Natural killer cell (primary cell): ENCODE results near the gene CPOX. TPM values are rescaled to one million over a fixed set of nuclear protein-coding genes. Genes with fewer than 3 reads are reported as not detected.
A peak's percentile ranks its signal among the peaks of the same experiment; 100 is the strongest.

ENCODE experiments used
- ATAC-seq, 3 donors: fragments of 150-1000 bp in 2 of 3; fragments of 200-7000 bp in 1 of 3; cut with Tn5 transposase; 1 replicate in 1 of 3; 2 replicates in 2 of 3; pipeline ENCODE4 v1.10.0; 2021; ENCODE audit warnings: mild to moderate bottlenecking in 2 of 3, moderate library complexity in 2 of 3
- DNase-seq, 2 donors: peaks; one replicate each; pipeline versions ENCODE4 v3.0.0 to v3.0.0-alpha.2; 2013 to 2021; ENCODE audit warnings: mixed read lengths in 1 of 2
- H3K27ac ChIP-seq: one replicate; pipeline ENCODE4 v1.5.1; 2013; ENCODE audit warnings: mild to moderate bottlenecking, low read length
- H3K27me3 ChIP-seq: one replicate; pipeline ENCODE4 v1.6.1; 2013; ENCODE audit warnings: low read length; ENCODE audit not compliant: control insufficient read depth, insufficient read depth
- H3K36me3 ChIP-seq: one replicate; pipeline ENCODE4 v1.6.1; 2013; ENCODE audit warnings: low read length; ENCODE audit not compliant: control insufficient read depth, insufficient read depth
- H3K4me1 ChIP-seq: one replicate; pipeline ENCODE4 v1.6.1; 2013; ENCODE audit warnings: low read length; ENCODE audit not compliant: control insufficient read depth, insufficient read depth
- H3K4me3 ChIP-seq: one replicate; pipeline ENCODE4 v1.5.1; 2013; ENCODE audit warnings: low read length
- H3K9me3 ChIP-seq: one replicate; pipeline ENCODE4 v1.6.1; 2013; ENCODE audit warnings: low read length; ENCODE audit not compliant: control insufficient read depth, insufficient read depth
- H3K27ac Mint-ChIP-seq, 2 donors: one replicate each; pipeline ENCODE4 v1.8.0; 2022; ENCODE audit warnings: mild to moderate bottlenecking in 2 of 2, mixed read lengths in 2 of 2, moderate library complexity in 1 of 2
- H3K27me3 Mint-ChIP-seq, 2 donors: one replicate each; pipeline ENCODE4 v1.8.0; 2022; ENCODE audit warnings: low read depth in 2 of 2, mixed read lengths in 2 of 2
- H3K36me3 Mint-ChIP-seq: one replicate; pipeline ENCODE4 v1.8.0; 2022; ENCODE audit warnings: mixed read lengths
- H3K4me1 Mint-ChIP-seq, 2 donors: one replicate each; pipeline ENCODE4 v1.8.0; 2022; ENCODE audit warnings: mixed read lengths in 2 of 2
- H3K4me3 Mint-ChIP-seq: one replicate; pipeline ENCODE4 v1.8.0; 2022; ENCODE audit warnings: mild to moderate bottlenecking, moderate library complexity, mixed read lengths
- H3K9me3 Mint-ChIP-seq, 2 donors: one replicate each; pipeline ENCODE4 v1.8.0; 2022; ENCODE audit warnings: mixed read lengths in 2 of 2
- CTCF ChIP-seq: fragments of 200-600 bp; IDR thresholded peaks from one replicate; pipeline ENCODE4 v1.8.0; 2022; ENCODE audit warnings: antibody characterized with exemption
- WGBS: methylation state at CpG from one replicate; pipeline ENCODE4 v1.1.7; 2013; ENCODE audit warnings: missing lambda C conversion rate; ENCODE audit not compliant: insufficient coverage; 5-methylcytosine and 5-hydroxymethylcytosine counted together
- intact Hi-C: fragments of 100-400 bp; cut with micrococcal nuclease; formaldehyde crosslinking; loops from one replicate; pipeline ENCODE4 v1.14.2; 2022
- total RNA-seq, 4 donors: library from RNA; stranded (reverse); fragments of 120-200 nt in 1 of 4; gene quantifications; one replicate each; pipeline versions ENCODE4 v1.2.3 to v1.2.4, GENCODE V29; 2013 to 2022

Gene CPOX
- total RNA-seq, 3 donors from 2014 or later (not counting 1 experiment from before 2014, with no cell fraction given), result 7.6 to 12.7 (median 12.2) TPM

- H3K9me3 Mint-ChIP-seq, result no peaks in the 10 kb centered on the region
- no peak overlapping the region for H3K27ac ChIP-seq
- H3K36me3 ChIP-seq, result peaks cover 46% of the 10 kb centered on the region
- no peak for TF ChIP-seq CTCF
- no peak overlapping the region for H3K27ac Mint-ChIP-seq
- ATAC-seq, result no peak
- H3K9me3 ChIP-seq, result no peaks in the 10 kb centered on the region
- no peak for DNase-seq
- intact Hi-C loops, result no loop called here
- H3K27me3 Mint-ChIP-seq, result no peaks in the 10 kb centered on the region
- no peak overlapping the region for H3K4me3 ChIP-seq
- H3K4me1 ChIP-seq, result no peaks in the 10 kb centered on the region
- 100% methylated on average over 1 of the region's 1 CpG for WGBS
- peaks cover 6% of the 10 kb centered on the region for H3K36me3 Mint-ChIP-seq
- peaks cover 4 to 5% of the 10 kb centered on the region in 2 donors for H3K4me1 Mint-ChIP-seq
- no peaks in the 10 kb centered on the region for H3K27me3 ChIP-seq
- H3K4me3 Mint-ChIP-seq, result no peak overlapping the region
These were observed 11.9 kb downstream of the CPOX start for GRCh38 chr3:98581474-98581873.

- 95% methylated on average over 8 of the region's 8 CpGs for WGBS
- no peak overlapping the region for H3K27ac ChIP-seq
- ATAC-seq (no peak), DNase-seq (no peak)
- no peaks in the 10 kb centered on the region for H3K4me1 ChIP-seq
- intact Hi-C loops, result no loop called here
- no peaks in the 10 kb centered on the region for H3K9me3 ChIP-seq
- peaks cover 4 to 5% of the 10 kb centered on the region in 2 donors for H3K4me1 Mint-ChIP-seq
- no peaks in the 10 kb centered on the region for H3K27me3 Mint-ChIP-seq
- H3K4me3 ChIP-seq, result no peak overlapping the region
- peaks cover 6% of the 10 kb centered on the region for H3K36me3 Mint-ChIP-seq
- no peak overlapping the region for H3K4me3 Mint-ChIP-seq
- no peaks in the 10 kb centered on the region for H3K9me3 Mint-ChIP-seq
- H3K36me3 ChIP-seq, result peaks cover 42% of the 10 kb centered on the region
- H3K27ac Mint-ChIP-seq, result no peak overlapping the region
- no peak for TF ChIP-seq CTCF
- no peaks in the 10 kb centered on the region for H3K27me3 ChIP-seq
These were observed 12.7 kb downstream of the CPOX start for GRCh38 chr3:98580401-98581386.

GRCh38 chr3:98577178-98577895 is 16.1 kb downstream of the CPOX start:
- H3K27me3 Mint-ChIP-seq, result no peaks in the 10 kb centered on the region
- Histone ChIP-seq H3K27ac (no peak overlapping the region), H3K4me3 (no peak overlapping the region), H3K27me3 (no peaks in the 10 kb centered on the region), H3K36me3 (peaks cover 32% of the 10 kb centered on the region), H3K9me3 (no peaks in the 10 kb centered on the region), H3K4me1 (no peaks in the 10 kb centered on the region)
- H3K9me3 Mint-ChIP-seq, result no peaks in the 10 kb centered on the region
- H3K27ac Mint-ChIP-seq, result peak overlapping the region in 1 of 2 donors; percentile 9
- 85% methylated on average over 4 of the region's 4 CpGs for WGBS
- intact Hi-C loops, result no loop called here
- peaks cover 6% of the 10 kb centered on the region for H3K36me3 Mint-ChIP-seq
- TF ChIP-seq CTCF, result no peak
- peaks cover 7 to 10% of the 10 kb centered on the region in 2 donors for H3K4me1 Mint-ChIP-seq
- no peak overlapping the region for H3K4me3 Mint-ChIP-seq
- ATAC-seq (no peak), DNase-seq (no peak)
